Tongue (tissue), 2 donors: Measurements from ENCODE around the gene TMEM259. TPM values are rescaled to one million over a fixed set of nuclear protein-coding genes. Genes with fewer than 3 reads are reported as not detected.

ENCODE experiments used
- DNase-seq: peaks from one replicate; pipeline ENCODE4 v3.0.0-alpha.2; 2015
- total RNA-seq: library from RNA; depleted of rRNA; stranded (reverse); fragments of >200 nt; gene quantifications from one replicate; pipeline ENCODE4 v1.2.3, GENCODE V29; 2014

Gene TMEM259
- total RNA-seq, 1 donor from 2014 or later, result 72.1 TPM

DNA sequence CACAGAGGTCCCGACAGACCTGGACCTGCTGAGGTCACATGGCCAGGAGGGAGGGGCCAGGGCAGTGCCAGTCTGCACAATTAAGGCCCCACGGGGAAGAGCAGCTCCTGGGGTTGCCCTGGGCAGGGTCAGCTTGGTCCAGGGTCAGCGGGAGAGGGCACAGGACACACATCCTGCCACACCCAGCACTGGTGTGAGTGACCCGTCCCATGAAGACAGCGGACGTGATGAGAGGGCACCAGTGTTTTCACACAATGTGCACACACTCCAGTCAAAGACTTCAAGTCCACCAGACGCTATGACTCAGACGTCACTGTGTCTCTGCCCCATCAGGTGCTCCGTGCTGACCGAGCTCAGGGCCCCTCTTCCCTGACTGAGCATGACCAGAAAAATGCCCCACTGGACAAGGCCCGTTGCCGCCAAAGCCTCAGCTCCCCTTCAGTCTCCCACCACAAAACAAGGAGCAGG, 4.2 kb downstream of the TMEM259 start:
- DNase-seq, result no peak

DNA sequence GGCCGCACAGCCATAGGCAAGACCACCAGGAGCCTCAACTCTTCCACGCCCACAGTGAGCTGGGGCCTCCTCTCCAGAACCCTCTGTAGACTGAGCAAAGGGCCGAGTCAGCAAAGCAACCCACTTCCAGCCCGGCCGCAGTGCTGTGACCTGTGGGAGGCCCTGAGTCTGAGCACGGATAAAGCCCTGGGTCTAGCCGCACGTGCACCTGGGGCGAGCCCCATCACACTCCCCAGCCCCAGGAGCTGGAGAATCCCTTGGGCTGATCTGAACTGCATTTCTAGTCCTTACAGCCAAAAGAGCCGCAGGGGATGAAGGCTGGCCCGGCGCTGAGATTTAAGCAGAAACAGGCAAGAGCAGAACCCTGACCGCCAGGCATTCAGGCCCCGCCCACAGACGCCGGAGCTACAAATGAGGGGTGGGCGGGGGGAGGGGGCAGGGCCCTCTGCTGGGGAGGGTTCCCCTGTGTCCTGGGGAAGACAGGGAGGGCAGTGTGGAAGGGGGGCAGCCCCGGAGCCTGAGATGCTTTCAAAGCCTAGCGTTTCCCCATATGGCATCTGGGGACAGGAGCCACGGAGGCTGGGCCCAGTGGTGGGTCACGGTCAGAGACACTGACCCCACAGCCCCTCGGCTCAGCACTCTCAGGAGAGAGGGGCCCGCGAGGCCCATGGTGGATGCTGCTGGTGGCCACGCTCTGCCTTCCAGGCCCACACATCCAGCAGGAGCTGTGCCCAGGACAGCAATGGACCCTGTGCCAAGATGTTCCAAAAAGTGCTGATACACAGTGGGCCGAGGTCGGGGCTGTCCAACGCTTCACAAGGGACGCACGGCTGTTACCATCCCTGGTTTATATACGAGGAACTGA, 4.9 kb downstream of the TMEM259 start:
- DNase-seq, result no peak

DNA sequence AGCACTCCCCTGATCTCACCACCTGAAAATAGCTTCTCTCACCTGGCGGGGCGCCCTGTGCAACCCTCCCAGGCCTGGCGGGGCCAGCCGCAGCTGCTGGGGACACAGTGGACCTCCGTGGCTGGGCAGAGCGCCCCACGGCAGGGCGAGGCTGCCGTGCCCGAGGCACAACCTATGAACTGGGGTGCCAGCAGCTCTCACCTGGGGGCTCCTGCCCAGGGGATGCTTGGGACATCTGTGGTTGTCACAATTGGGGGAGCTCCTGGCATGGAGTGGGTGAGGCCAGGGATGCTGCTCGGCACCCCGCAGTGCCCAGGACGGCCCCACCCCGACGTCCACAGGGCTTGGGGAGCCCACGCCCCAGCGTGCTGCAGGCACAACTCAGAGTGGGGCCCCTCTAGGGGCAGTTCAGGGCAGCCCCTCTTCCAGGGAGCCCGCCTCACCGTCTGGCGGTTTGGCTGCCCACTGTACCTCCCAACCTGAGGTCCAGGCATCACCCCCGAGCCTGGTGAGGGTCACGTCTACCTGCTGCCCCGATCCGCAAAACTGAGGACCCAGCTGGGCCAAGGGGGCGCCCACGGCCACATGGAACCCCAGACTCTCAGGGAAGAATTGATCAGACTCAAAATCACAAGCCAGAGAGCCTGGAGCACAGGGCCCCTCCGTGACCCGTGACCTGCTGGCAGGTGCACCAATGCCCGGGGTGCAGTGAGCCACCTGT, 5.7 kb downstream of the TMEM259 start:
- DNase-seq, result no peak

DNA sequence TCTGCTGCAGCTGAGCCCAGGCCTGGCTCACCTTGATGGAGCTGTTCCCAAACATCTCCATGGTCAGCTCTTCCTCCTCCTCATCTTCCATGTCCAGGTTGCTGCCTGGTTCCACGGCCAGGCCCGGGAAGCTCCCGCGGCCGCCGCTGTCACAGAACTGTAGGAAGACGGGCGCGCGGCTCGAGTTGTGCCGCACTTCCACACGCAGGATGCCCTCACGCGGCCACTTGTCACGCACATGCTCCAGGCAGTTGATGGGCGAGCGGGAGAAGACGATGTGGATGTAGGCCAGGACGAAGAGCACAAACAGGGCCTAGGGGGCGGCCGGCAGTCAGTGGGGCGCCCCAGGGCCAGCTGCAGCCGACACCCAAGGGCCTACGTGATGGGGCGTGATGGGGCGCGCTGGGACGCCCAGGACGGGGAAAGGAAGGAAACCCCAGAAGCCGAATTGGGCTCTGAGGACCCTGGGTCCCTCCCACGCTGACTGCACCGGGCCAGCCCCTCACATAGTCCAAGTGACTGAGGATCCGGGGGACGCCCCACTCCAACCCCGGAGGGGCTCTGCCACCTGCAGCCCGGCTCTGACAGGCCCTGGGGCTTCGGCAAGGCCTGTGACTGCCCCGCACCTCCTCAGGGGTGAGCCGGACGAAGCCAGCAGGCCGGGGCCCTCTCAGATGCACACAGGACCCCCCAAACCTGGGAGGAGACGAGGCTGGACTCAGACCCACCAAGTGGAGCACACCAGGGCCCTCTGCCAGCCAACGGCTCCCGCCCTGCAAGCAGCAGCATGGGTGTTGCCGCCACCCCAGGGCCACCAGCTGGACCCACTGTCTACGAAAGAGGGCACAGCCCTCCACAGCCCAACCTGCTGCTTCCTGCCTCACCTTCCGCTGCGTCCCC, 6.5 kb downstream of the TMEM259 start:
- DNase-seq, result no peak

DNA sequence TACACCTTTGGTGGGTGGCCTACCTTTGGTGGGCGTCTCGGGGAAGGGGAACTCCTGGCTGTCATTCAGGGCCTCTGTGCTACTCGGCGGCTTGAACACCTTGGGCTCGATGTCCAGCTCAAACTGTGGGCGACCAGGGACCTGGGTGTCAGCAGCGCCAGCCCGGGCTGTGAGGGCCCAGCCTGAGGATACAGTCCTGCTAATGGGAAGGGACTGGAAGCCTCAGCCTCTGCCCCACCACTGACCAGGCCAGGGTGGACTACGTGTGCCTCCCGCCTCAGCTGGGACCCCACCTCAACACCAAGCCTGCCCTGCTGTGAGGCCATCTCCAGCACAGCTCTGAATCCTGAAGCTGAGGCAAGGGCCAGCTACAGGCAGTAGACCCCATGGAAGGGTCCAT, 7.7 kb downstream of the TMEM259 start:
- no peak for DNase-seq

DNA sequence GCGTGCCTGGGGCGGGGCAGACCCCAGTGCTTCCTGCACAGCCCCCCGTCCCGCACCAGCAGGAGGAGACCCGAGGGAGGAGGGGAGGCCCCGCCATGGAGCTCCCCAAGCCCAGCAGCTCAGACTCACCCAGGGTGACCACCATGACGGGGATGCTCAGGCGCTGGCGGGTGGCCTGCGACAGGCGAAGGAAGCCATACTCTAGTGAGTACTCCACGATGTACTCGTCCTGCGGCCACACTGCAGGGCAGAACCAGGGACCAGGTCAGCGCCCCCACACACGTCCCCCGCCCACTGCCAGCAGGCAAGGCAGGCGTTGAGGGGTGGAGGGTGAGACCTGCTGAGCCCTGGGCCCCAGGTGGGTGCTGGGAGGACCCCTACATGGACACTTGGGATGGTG, 8.6 kb downstream of the TMEM259 start:
- DNase-seq, result no peak

DNA sequence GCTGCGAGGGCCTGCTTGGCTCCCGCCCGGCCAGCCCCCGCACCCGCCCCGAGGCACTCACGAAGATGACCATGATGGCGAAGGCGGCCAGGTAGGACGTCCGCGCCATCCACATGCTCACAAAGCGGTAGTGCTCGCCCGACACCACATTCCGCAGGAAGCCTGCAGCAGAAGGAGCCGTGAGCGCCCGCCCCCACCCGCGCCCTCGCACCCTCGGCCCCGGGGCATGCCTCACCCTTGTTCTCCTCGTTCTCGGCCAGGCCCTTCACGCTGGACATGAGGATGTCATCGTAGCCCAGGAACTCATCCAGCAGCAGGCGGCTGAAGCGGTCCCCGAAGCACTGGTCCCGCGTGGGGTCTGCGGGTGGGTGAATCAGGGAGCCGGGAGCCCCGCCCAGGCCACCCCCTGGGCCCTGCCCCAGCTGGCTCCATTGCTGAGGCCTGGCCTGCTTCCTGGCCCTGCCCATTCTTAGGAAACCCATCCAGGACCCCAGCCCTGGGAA, 9.0 kb downstream of the TMEM259 start:
- no peak for DNase-seq

DNA sequence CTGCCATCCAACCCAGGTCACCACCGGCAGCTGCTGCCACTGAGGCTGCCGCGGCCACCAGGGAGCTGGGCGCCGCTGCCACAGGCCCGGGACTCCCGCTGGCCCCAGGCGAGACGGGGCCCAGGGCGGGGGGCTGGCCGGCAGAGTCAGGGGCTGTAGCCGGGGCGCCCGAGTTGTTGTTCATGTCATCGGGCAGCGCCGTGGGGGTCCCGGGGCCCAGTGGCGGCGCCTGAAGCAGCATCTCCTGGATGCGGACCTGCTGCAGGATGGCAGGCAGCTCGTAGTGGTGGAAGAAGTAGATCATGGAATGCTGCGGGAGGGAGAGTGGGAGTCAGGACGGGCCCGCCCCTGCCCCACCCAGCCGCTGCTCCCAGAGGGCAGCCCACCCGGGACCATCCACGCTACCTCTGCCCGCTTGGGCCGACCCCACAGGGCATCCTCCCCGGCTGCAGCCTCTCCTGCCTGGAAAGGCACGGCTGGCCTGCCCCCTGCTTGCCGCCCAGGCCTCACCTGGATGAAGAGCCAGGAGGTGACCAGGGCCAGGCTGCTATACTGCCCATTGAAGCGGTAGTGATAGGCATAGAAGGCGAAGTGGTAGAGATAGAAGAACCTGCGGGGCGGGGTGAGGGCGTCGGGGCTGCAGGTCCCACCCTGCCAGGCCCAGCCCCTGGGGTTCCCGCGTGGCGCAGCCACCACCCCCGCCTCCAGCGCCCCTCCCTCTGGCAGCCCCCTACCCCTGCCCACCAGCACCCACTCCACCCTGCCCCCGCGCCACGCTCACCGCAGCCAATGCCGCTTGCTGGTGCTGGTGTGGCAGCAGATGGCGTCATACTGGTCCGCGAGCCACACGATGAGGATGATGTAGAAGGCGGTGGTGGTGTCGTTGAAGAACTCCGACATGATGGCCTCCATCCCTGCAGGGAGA, 10.1 kb downstream of the TMEM259 start:
- DNase-seq, result no peak

DNA sequence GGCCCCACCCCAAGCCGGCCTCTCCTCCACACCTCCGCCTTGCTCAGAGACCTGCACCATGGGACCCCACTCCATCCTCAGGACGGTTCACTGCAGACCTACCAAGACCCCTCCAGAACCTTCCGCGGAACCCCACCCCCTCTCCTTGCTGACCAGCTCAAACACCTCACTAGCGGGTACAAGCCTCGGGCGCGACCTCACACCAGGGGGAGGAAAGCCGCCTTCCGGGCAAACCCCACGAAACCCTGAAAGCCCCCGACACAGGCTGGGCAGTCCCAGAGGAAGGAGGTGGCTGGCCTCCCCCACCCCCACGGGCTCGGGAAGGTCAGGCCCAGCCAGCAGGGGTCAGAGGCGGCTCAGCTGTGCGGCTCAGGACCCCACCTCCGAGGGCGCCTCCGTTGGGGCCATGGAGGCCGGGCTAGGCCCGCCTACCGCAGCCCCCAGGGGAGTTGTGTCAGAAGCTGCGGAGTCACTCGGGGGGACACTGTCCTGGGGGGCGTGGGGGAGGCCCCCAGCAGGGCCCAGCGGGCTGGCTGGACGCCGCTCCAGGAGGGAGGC, 10.9 kb downstream of the TMEM259 start:
- no peak for DNase-seq

DNA sequence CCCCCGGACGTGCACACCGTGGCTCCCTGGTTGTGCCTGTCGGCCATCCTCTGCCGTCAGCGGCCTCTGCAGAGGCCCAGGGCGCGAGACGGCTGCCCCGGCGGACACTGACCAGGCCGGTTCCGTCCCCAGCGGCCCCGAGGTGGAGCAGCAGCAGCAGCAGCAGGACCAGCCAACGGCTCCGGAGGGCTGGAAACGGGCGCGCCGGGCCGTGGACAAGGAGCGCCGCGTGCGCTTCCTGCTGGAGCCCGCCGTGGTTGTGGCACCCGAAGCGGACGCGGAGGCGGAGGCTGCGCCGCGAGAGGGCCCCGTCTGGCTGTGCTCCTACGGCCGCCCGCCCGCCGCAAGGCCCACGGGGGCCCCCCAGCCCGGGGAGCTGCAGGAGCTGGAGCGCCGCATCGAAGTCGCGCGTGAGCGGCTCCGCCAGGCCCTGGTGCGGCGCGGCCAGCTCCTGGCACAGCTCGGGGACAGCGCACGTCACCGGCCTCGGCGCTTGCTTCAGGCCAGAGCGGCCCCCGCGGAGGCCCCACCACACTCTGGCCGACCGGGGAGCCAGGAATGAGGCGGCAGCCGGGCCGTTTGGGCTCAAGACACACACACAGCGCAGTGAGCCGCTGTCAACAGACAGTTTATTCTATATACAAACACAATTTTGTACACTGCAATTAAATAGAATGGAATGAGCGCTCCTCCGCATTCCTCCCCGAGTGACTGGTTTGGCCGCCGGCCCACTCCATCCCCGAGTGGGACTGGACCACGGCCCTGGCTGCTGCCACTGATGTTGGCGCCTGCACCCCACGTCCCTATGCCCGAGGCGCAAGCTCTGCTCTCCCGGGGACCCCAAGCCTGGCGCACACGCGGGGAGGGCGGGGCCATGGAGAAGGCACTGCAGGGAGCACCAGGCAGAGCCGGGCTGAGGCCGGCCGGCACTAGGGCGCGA, 11.6 kb downstream of the TMEM259 start:
- DNase-seq, result no peak

DNA sequence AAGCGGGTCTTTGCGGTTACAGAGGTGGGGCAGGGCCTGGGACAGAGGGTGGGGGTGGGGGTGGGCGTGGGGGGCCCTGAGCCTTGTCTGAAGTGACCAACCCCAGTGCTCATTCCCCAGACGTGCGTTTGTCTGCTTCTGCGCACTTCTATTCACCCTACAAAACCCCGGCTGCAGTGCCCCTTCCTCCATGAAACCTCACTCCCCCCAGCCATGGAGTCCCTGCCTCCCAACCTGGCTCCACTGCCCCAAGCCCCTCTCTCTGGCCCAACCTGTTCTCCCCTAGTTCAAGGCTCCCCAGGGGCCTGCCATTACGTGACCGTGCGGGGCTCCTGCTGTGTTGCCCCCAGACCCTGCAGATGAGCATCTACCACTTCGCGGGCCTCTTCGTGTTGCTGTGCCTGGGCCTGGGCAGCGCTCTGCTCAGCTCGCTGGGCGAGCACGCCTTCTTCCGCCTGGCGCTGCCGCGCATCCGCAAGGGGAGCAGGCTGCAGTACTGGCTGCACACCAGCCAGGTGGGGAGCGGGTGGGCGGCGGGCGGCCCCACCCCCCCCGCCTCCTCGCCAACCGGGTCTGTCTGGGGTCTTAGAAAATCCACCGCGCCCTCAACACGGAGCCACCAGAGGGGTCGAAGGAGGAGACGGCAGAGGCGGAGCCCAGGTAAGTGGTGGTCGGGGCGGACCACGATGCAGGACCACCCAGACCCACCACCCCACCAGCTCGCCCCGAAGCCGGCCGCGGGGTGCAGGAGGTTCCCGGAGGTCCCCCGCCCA, 12.5 kb downstream of the TMEM259 start:
- DNase-seq, result no peak

DNA sequence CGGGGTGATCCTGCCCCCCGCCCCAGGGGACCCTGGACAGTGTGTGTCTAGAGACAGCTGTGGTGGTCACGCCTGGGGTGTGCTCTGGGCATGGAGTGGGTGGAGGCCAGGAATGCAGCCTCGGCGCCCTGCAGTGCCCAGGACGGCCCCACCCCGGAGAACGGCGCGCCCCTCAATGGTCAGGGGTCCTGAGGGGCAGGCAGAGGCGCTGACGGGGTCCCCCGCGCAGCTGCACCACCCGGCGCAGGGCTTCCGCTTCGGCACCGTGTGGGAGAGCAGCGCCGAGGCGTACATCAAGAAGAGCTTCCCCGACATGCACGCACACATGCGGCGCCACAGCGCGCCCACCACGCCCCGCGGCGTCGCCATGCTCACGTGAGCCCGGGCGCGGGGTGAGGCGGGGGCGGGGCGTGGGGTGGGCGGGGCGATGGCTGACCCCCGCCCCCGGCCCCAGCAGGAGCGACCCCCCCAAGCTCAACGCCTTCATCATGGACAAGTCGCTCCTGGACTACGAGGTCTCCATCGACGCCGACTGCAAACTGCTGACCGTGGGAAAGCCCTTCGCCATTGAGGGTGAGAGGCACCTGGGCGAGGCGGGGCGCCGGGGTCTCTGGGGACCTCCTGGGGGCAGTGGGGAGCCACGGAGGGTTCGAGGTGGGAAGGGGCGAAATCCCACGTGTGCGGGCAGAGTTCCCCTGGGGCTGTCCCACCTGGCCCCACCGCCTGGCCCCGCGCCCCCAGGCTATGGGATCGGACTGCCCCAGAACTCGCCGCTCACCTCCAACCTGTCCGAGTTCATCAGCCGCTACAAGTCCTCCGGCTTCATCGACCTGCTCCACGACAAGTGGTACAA, 13.3 kb downstream of the TMEM259 start:
- no peak for DNase-seq

DNA sequence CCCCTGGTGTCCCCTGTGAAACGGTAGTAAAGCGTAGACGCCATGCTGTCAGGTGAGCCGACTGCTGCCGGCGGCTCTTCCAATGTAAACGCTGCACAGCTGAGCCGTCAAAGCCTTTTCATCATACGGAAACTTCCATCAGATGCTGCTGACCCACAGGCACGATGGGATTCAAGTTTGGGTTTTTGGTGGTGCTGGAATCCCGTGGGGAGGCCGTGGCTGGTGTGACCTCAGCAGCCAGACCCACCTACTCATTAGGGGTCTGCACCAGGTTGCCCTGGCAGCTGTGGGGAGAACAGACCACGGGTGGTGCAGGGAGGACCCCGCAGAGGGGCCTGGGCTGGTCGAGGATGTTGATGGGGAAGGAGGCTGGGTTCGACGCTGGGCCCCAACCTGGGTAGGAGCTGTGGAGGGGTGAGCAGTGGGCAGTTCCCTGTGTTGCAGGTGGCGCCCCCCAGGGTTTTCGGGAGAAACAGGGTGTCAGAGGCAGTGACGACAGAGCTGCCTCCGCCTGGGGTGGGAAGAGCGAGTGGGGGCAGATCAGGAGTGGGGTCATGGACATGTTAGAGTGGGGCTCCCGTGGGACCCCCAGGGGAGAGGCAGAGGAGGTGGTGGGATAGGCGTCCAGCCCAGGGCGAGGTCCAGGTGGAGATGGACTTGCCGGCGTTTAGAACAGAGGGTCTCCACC, 14.1 kb downstream of the TMEM259 start:
- no peak for DNase-seq

DNA sequence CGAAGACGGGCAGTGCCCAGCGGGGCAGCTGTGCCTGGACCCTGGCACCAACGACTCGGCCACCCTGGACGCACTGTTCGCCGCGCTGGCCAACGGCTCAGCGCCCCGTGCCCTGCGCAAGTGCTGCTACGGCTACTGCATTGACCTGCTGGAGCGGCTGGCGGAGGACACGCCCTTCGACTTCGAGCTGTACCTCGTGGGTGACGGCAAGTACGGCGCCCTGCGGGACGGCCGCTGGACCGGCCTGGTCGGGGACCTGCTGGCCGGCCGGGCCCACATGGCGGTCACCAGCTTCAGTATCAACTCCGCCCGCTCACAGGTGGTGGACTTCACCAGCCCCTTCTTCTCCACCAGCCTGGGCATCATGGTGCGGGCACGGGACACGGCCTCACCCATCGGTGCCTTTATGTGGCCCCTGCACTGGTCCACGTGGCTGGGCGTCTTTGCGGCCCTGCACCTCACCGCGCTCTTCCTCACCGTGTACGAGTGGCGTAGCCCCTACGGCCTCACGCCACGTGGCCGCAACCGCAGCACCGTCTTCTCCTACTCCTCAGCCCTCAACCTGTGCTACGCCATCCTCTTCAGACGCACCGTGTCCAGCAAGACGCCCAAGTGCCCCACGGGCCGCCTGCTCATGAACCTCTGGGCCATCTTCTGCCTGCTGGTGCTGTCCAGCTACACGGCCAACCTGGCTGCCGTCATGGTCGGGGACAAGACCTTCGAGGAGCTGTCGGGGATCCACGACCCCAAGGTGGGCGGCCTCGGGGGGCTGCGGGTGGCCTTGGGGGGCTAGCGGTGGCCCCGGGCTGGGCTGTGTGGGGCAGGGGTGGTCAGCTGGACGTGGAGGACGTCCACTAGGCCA, 15.9 kb downstream of the TMEM259 start:
- no peak for DNase-seq

DNA sequence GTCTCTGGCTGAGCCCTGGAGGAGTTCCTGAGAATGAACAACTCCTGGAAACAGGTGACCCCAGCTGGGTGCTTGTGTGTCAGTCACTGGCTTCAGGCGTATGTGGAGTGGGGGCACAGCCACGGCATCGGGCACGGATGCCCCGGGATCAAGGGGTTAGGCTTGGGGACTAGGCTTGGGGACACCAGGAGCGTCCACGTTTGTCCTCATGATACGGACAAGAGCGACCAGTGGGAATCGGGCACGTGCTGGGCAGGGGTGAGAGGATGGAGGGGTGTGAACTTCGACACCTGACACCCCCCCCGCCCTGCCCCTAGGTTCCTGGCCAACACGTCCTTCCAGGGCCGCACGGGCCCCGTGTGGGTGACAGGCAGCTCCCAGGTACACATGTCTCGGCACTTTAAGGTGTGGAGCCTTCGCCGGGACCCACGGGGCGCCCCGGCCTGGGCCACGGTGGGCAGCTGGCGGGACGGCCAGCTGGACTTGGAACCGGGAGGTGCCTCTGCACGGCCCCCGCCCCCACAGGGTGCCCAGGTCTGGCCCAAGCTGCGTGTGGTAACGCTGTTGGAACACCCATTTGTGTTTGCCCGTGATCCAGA, 16.6 kb downstream of the TMEM259 start:
- no peak for DNase-seq

DNA sequence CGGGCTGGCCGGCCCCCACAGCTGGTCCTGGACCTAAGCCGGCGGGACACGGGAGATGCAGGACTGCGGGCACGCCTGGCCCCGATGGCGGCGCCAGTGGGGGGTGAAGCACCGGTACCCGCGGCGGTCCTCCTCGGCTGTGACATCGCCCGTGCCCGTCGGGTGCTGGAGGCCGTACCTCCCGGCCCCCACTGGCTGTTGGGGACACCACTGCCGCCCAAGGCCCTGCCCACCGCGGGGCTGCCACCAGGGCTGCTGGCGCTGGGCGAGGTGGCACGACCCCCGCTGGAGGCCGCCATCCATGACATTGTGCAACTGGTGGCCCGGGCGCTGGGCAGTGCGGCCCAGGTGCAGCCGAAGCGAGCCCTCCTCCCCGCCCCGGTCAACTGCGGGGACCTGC, 17.6 kb downstream of the TMEM259 start:
- DNase-seq, result no peak
